GM23338 (cell line): ENCODE measurements around the gene LINC00305.

Experiments used
- EZH2 ChIP-seq: fragments of 200-600 bp; sonication (generic); IDR thresholded peaks from one replicate; pipeline ENCODE4 v1.8.0; 2017; ENCODE audit warnings: antibody characterized with exemption, mild to moderate bottlenecking, low read depth; ENCODE audit not compliant: unreplicated experiment
- EZH2phosphoT487 ChIP-seq: fragments of 200-600 bp; sonication (generic); IDR thresholded peaks from one replicate; pipeline ENCODE4 v1.8.1; 2018; ENCODE audit warnings: antibody characterized with exemption; ENCODE audit not compliant: unreplicated experiment
- POLR2AphosphoS5 ChIP-seq: IDR thresholded peaks from 2 replicates; pipeline ENCODE4 v1.6.1; 2016; ENCODE audit warnings: antibody characterized with exemption, low read depth
- STAT1 ChIP-seq: IDR thresholded peaks from one replicate; pipeline ENCODE4 v1.6.1; 2016; ENCODE audit warnings: antibody characterized with exemption; ENCODE audit not compliant: unreplicated experiment
- TF ChIP-seq, protein P1 (sequence below), 2 experiments: fragments of 200-600 bp in 1 of 2; sonication (generic) in 1 of 2; conservative IDR thresholded peaks; 2 replicates each; pipeline versions ENCODE4 v1.5.1 to v1.6.1; 2016 to 2017; ENCODE audit warnings: antibody characterized with exemption in 2 of 2, low read depth in 2 of 2, mild to moderate bottlenecking in 2 of 2, moderate library complexity in 1 of 2

DNA sequence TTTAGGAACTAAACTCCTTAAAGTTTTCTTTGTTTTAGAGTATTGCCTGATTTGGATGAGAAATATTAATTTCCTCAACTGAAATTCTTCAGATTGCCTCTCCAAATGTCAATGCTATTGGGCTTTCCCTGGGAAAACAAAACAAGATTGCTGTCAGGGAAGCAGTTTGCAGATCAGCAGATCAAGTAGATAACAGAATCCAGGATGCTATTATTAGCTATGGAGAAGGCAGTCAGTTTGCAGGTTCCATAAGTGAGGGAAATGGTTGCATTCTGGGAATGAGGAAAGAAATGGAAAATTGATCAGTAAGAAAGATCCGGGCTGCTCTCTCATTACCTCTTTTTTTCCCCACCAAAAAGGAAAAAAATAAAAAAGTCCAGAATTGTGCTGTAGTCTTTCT lies 11.0 kb downstream of the LINC00305 start:
- TF ChIP-seq, protein P1, sequence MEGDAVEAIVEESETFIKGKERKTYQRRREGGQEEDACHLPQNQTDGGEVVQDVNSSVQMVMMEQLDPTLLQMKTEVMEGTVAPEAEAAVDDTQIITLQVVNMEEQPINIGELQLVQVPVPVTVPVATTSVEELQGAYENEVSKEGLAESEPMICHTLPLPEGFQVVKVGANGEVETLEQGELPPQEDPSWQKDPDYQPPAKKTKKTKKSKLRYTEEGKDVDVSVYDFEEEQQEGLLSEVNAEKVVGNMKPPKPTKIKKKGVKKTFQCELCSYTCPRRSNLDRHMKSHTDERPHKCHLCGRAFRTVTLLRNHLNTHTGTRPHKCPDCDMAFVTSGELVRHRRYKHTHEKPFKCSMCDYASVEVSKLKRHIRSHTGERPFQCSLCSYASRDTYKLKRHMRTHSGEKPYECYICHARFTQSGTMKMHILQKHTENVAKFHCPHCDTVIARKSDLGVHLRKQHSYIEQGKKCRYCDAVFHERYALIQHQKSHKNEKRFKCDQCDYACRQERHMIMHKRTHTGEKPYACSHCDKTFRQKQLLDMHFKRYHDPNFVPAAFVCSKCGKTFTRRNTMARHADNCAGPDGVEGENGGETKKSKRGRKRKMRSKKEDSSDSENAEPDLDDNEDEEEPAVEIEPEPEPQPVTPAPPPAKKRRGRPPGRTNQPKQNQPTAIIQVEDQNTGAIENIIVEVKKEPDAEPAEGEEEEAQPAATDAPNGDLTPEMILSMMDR (conservative IDR thresholded peaks at IDR 0.05; ENCODE audit: low read depth in 2 of 2): no peak
- TF ChIP-seq POLR2AphosphoS5 (no peak), STAT1 (no peak), EZH2phosphoT487 (no peak), EZH2 (no peak)
